Renal cortical epithelial cell (primary cell): ENCODE results near the gene SCN8A. TPM values are rescaled to one million over a fixed set of nuclear protein-coding genes. Genes with fewer than 3 reads are reported as not detected.
A peak's percentile ranks its signal among the peaks of the same experiment; 100 is the strongest.
"Not testable (repeated sequence)": the region's sequence is repeated elsewhere in the genome, so short reads cannot be mapped to it uniquely, and the experiment has no call there.

Source experiments
- DNase-seq: peaks from one replicate; pipeline ENCODE4 v3.0.0-alpha.2; 2011; ENCODE audit warnings: low read depth
- total RNA-seq: library from RNA; depleted of rRNA; stranded (reverse); fragments of >200 nt; gene quantifications from 2 replicates; pipeline ENCODE4 v1.2.3, GENCODE V29; 2014

The SCN8A gene
- total RNA-seq, 1 donor from 2014 or later = 1.1 TPM

- DNase-seq = no peak
Observed at GRCh38 chr12:51763743-51764142, 172.7 kb downstream of the SCN8A start.

GRCh38 chr12:51766067-51766676, 175.1 kb downstream of the SCN8A start:
- DNase-seq = no peak

- DNase-seq = peak; percentile 65
Observed at GRCh38 chr12:51771008-51771407, 180.0 kb downstream of the SCN8A start.

- peak; percentile 92 for DNase-seq
Observed at GRCh38 chr12:51773145-51773869, 182.3 kb downstream of the SCN8A start.

- DNase-seq = no peak
Observed at GRCh38 chr12:51774933-51775332, 183.9 kb downstream of the SCN8A start.

GRCh38 chr12:51777457-51777856, 186.4 kb downstream of the SCN8A start:
- no peak for DNase-seq

GRCh38 chr12:51777973-51778372, 186.9 kb downstream of the SCN8A start:
- no peak for DNase-seq

- no peak for DNase-seq
Observed at GRCh38 chr12:51779876-51780275, 188.8 kb downstream of the SCN8A start.

- no peak for DNase-seq
Observed at GRCh38 chr12:51784688-51785087, 193.7 kb downstream of the SCN8A start.

- no peak for DNase-seq
Observed at GRCh38 chr12:51785906-51786305, 194.9 kb downstream of the SCN8A start.

GRCh38 chr12:51788876-51789275, 197.8 kb downstream of the SCN8A start:
- DNase-seq = peak; percentile 67

GRCh38 chr12:51792417-51792816, 201.4 kb downstream of the SCN8A start:
- DNase-seq = no peak

GRCh38 chr12:51793201-51793600, 202.2 kb downstream of the SCN8A start:
- peak; percentile 25 for DNase-seq

- DNase-seq = no peak
Observed at GRCh38 chr12:51797301-51797700, 206.3 kb downstream of the SCN8A start.

- not testable (repeated sequence) for DNase-seq
Observed at GRCh38 chr12:51798051-51798450, 207.0 kb downstream of the SCN8A start.

GRCh38 chr12:51798501-51798900, 207.5 kb downstream of the SCN8A start:
- DNase-seq = peak; percentile 41

GRCh38 chr12:51801027-51801426, 210.0 kb downstream of the SCN8A start:
- no peak for DNase-seq

- no peak for DNase-seq
Observed at GRCh38 chr12:51806896-51807295, 215.9 kb downstream of the SCN8A start.

GRCh38 chr12:51809193-51809592, 218.2 kb downstream of the SCN8A start:
- no peak for DNase-seq

GRCh38 chr12:51811203-51812202, 220.5 kb downstream of the SCN8A start:
- DNase-seq = no peak

GRCh38 chr12:51812871-51813270, 221.8 kb downstream of the SCN8A start:
- no peak for DNase-seq

GRCh38 chr12:51813931-51814310, 222.9 kb downstream of the SCN8A start:
- no peak for DNase-seq
